DOHH2 (cell line): Measurements from ENCODE around the gene NXNL2.

ENCODE experiments used
- H3F3A ChIP-seq: fragments of 200-600 bp; sonication (generic), shearing (Covaris generic); 2 replicates; pipeline ENCODE4 v1.6.0; 2016; ENCODE audit warnings: antibody characterized with exemption, mild to moderate bottlenecking; ENCODE audit not compliant: control insufficient read depth, insufficient read depth
- H3K27ac ChIP-seq: fragments of 200-600 bp; sonication (generic); 2 replicates; pipeline ENCODE4 v1.5.1; 2014; ENCODE audit warnings: low read depth, mild to moderate bottlenecking, low read length, moderate library complexity
- H3K27me3 ChIP-seq: fragments of 200-600 bp; sonication (generic); 2 replicates; pipeline ENCODE4 v1.6.1; 2014; ENCODE audit warnings: mild to moderate bottlenecking, low read length, mixed read lengths; ENCODE audit not compliant: control insufficient read depth
- H3K36me3 ChIP-seq: fragments of 200-600 bp; sonication (generic); 2 replicates; pipeline ENCODE4 v1.6.1; 2014; ENCODE audit warnings: mild to moderate bottlenecking, low read length, moderate library complexity, mixed read lengths; ENCODE audit not compliant: control insufficient read depth
- H3K4me1 ChIP-seq: fragments of 200-600 bp; sonication (generic); 2 replicates; pipeline ENCODE4 v1.6.1; 2014; ENCODE audit warnings: mild to moderate bottlenecking, low read length, mixed read lengths; ENCODE audit not compliant: control insufficient read depth
- H3K4me2 ChIP-seq: fragments of 200-600 bp; sonication (generic); 2 replicates; pipeline ENCODE4 v1.6.0; 2014; ENCODE audit warnings: mild to moderate bottlenecking, low read length, moderate library complexity
- H3K4me3 ChIP-seq: fragments of 200-600 bp; sonication (generic); 2 replicates; pipeline ENCODE4 v1.5.1; 2014; ENCODE audit warnings: mild to moderate bottlenecking, low read length, mixed read lengths
- H3K79me2 ChIP-seq: fragments of 200-600 bp; sonication (generic); 2 replicates; pipeline ENCODE4 v1.6.1; 2014; ENCODE audit warnings: mild to moderate bottlenecking, low read length, mixed read lengths; ENCODE audit not compliant: control insufficient read depth
- H3K9me2 ChIP-seq: fragments of 200-600 bp; sonication (generic); replicated peaks from 2 replicates; pipeline ENCODE4 v1.6.1; 2014; ENCODE audit warnings: mild to moderate bottlenecking, low read length, mixed read lengths; ENCODE audit not compliant: control insufficient read depth
- H3K9me3 ChIP-seq: fragments of 200-600 bp; sonication (generic); 2 replicates; pipeline ENCODE4 v1.6.1; 2014; ENCODE audit warnings: antibody characterized with exemption, low read length, mixed read lengths; ENCODE audit not compliant: control insufficient read depth, insufficient read depth
- H4K20me1 ChIP-seq: fragments of 200-600 bp; sonication (generic); 2 replicates; pipeline ENCODE4 v1.6.0; 2014; ENCODE audit warnings: low read depth, mild to moderate bottlenecking, antibody characterized with exemption, low read length, moderate library complexity; ENCODE audit not compliant: control insufficient read depth, insufficient read depth
- CTCF ChIP-seq: fragments of 200-600 bp; sonication (generic); IDR thresholded peaks from one replicate; pipeline ENCODE4 v1.5.1; 2014; ENCODE audit warnings: antibody characterized with exemption, mild to moderate bottlenecking, low read depth, low read length; ENCODE audit not compliant: poor library complexity, severe bottlenecking
- EZH2phosphoT487 ChIP-seq: fragments of 200-600 bp; sonication (generic); IDR thresholded peaks from 2 replicates; pipeline ENCODE4 v1.6.1; 2017; ENCODE audit warnings: borderline replicate concordance, mild to moderate bottlenecking, antibody characterized with exemption, low read length, moderate library complexity, mixed read lengths

NXNL2 gene

DNA sequence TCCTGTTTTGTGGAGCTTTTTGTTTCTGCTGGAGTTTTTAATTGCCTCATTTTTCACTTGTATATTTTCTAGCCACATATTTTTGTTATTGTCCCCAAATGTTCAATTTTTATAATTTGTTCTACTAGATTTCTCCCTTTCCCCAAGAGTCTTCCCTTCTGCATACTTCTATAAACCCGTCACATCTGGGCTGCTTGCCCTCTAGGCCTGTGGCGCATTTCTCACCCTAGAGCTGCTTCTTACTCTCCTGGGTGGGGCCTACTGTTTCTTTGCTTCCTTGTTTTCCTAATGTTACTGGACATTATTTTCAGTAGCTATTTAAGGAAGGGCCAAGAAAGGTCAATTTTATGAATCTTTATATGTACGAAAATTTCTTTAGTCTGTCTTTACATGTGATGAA, 51.5 kb downstream of the NXNL2 start:
- H3K27me3 ChIP-seq = no peaks in the 10 kb centered on the region
- TF ChIP-seq EZH2phosphoT487 (no peak), CTCF (no peak)
- H3K36me3 ChIP-seq = no peaks in the 10 kb centered on the region
- no peaks in the 10 kb centered on the region for H3K79me2 ChIP-seq
- no peaks in the 10 kb centered on the region for H3K9me3 ChIP-seq
- no peaks in the 10 kb centered on the region for H3K9me2 ChIP-seq
- no peak overlapping the region for H3K4me2 ChIP-seq
- H4K20me1 ChIP-seq = no peaks in the 10 kb centered on the region
- H3F3A ChIP-seq = no peaks in the 10 kb centered on the region
- H3K4me3 ChIP-seq = no peak overlapping the region
- peaks cover 12% of the 10 kb centered on the region for H3K4me1 ChIP-seq
- H3K27ac ChIP-seq = no peak overlapping the region

- Histone ChIP-seq H3K4me2 (no peak overlapping the region), H3F3A (no peaks in the 10 kb centered on the region), H3K79me2 (no peaks in the 10 kb centered on the region), H3K36me3 (no peaks in the 10 kb centered on the region), H4K20me1 (no peaks in the 10 kb centered on the region), H3K9me3 (no peaks in the 10 kb centered on the region), H3K4me3 (no peak overlapping the region), H3K4me1 (peaks cover 12% of the 10 kb centered on the region), H3K27ac (no peak overlapping the region), H3K27me3 (no peaks in the 10 kb centered on the region), H3K9me2 (no peaks in the 10 kb centered on the region)
- TF ChIP-seq CTCF (no peak), EZH2phosphoT487 (no peak)
These were observed 52.2 kb downstream of the NXNL2 start for GRCh38 chr9:88587182-88587581.

DNA sequence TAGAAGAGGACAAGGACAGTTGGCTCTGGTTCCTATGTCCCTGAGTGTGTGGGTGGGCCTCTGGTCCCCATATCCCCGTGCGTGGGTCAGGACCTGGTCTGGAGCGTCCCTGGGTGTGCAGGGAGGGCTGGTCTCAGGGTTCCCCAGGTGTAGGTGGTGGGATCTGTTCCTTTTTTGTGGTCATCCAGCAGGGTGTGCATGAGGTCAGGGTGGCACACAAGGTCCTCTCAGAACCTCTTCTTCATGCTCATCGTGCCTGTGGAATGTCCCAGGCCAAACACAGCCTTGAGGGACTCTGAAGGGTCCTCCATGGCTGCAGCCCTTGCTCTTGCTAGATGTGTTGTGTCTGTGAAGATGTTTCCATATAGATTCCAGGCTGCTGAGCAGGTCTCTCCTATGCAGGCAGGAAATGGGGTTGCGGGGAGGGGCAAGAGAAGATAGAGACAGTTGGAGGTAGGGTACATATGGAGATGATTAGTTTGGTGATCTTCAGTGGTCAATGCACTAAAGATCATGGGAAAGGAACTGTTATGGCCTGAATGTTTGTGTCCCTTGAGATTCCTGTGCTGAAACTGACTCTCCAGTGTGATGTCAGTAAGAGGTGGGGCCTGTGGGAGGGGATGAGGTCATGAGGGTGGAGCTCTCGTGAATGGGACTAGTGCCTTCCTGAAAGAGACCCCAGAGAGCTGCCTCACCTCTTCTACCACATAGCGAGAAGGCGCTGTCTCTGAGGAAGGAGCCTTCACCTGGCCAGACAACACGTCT, 53.1 kb downstream of the NXNL2 start:
- Histone ChIP-seq H3K4me2 (no peak overlapping the region), H3K4me3 (no peak overlapping the region), H3K4me1 (peaks cover 12% of the 10 kb centered on the region), H3K27ac (no peak overlapping the region), H3K36me3 (no peaks in the 10 kb centered on the region), H3K27me3 (no peaks in the 10 kb centered on the region), H3K79me2 (no peaks in the 10 kb centered on the region), H3K9me3 (no peaks in the 10 kb centered on the region), H3F3A (no peaks in the 10 kb centered on the region), H4K20me1 (no peaks in the 10 kb centered on the region), H3K9me2 (no peaks in the 10 kb centered on the region)
- TF ChIP-seq EZH2phosphoT487 = no peak
- TF ChIP-seq CTCF = no peak
